ENCODE measurements around the gene PCDH9.
"Not testable (repeated sequence)": the region's sequence is repeated elsewhere in the genome, so short reads cannot be mapped to it uniquely, and the experiment has no call there.

DNA sequence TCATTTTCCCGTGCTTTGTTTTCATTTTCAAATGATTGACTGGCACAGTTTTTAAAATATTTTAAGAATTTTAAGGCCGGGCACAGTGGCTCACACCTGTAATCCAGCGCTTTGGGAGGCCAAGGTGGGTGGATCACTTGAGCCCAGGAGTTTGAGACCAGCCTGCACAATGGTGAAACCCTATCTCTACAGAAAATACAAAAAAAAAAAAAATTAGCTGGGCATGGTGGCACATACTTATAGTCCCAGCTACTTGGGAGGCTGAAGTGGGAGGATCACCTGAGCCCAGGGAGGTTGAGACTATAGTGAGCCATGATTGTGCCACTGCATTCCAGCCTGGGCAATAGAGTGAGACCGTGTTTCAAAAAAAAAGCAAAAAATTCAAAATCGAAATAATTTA, 133.2 kb downstream of the PCDH9 start:
- TF ChIP-seq CREB1 (CRISPR knock-in tag; IDR thresholded peaks at IDR 0.05; ENCODE audit: low read depth); EZH2 (IDR thresholded peaks at IDR 0.05; ENCODE audit: low read depth, unreplicated experiment); POLR2AphosphoS5 (IDR thresholded peaks at IDR 0.05; ENCODE audit: low read depth); EZH2phosphoT487 (IDR thresholded peaks at IDR 0.05; ENCODE audit: unreplicated experiment); ZNF114 (CRISPR knock-in tag; IDR thresholded peaks at IDR 0.05); ZNF331 (CRISPR knock-in tag; IDR thresholded peaks at IDR 0.05; ENCODE audit: low read depth): not testable (repeated sequence)
- TF ChIP-seq, protein P1, sequence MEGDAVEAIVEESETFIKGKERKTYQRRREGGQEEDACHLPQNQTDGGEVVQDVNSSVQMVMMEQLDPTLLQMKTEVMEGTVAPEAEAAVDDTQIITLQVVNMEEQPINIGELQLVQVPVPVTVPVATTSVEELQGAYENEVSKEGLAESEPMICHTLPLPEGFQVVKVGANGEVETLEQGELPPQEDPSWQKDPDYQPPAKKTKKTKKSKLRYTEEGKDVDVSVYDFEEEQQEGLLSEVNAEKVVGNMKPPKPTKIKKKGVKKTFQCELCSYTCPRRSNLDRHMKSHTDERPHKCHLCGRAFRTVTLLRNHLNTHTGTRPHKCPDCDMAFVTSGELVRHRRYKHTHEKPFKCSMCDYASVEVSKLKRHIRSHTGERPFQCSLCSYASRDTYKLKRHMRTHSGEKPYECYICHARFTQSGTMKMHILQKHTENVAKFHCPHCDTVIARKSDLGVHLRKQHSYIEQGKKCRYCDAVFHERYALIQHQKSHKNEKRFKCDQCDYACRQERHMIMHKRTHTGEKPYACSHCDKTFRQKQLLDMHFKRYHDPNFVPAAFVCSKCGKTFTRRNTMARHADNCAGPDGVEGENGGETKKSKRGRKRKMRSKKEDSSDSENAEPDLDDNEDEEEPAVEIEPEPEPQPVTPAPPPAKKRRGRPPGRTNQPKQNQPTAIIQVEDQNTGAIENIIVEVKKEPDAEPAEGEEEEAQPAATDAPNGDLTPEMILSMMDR (conservative IDR thresholded peaks at IDR 0.05; ENCODE audit: low read depth in 2 of 2): not testable (repeated sequence)
- TF ChIP-seq, protein P2, sequence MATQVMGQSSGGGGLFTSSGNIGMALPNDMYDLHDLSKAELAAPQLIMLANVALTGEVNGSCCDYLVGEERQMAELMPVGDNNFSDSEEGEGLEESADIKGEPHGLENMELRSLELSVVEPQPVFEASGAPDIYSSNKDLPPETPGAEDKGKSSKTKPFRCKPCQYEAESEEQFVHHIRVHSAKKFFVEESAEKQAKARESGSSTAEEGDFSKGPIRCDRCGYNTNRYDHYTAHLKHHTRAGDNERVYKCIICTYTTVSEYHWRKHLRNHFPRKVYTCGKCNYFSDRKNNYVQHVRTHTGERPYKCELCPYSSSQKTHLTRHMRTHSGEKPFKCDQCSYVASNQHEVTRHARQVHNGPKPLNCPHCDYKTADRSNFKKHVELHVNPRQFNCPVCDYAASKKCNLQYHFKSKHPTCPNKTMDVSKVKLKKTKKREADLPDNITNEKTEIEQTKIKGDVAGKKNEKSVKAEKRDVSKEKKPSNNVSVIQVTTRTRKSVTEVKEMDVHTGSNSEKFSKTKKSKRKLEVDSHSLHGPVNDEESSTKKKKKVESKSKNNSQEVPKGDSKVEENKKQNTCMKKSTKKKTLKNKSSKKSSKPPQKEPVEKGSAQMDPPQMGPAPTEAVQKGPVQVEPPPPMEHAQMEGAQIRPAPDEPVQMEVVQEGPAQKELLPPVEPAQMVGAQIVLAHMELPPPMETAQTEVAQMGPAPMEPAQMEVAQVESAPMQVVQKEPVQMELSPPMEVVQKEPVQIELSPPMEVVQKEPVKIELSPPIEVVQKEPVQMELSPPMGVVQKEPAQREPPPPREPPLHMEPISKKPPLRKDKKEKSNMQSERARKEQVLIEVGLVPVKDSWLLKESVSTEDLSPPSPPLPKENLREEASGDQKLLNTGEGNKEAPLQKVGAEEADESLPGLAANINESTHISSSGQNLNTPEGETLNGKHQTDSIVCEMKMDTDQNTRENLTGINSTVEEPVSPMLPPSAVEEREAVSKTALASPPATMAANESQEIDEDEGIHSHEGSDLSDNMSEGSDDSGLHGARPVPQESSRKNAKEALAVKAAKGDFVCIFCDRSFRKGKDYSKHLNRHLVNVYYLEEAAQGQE (IDR thresholded peaks at IDR 0.05; ENCODE audit: unreplicated experiment): not testable (repeated sequence)
- TF ChIP-seq, protein P3, sequence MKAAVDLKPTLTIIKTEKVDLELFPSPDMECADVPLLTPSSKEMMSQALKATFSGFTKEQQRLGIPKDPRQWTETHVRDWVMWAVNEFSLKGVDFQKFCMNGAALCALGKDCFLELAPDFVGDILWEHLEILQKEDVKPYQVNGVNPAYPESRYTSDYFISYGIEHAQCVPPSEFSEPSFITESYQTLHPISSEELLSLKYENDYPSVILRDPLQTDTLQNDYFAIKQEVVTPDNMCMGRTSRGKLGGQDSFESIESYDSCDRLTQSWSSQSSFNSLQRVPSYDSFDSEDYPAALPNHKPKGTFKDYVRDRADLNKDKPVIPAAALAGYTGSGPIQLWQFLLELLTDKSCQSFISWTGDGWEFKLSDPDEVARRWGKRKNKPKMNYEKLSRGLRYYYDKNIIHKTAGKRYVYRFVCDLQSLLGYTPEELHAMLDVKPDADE (IDR thresholded peaks at IDR 0.05): not testable (repeated sequence)

Measured in GM23338 (cell line).